ENCODE results near the gene PTGFR.

GRCh38 chr1:78472851-78473496 lies 17.8 kb upstream of the PTGFR start:
- no peak for TF ChIP-seq CEBPB (IDR thresholded peaks at IDR 0.05; ENCODE audit: borderline replicate concordance, low read depth, low read length)
- TF ChIP-seq ZBTB49 (CRISPR knock-in tag; IDR thresholded peaks at IDR 0.05; ENCODE audit: borderline replicate concordance) = no peak

Measured in HepG2 (cell line).